ENCODE data around the gene UNKL.

The UNKL gene

GRCh38 chr16:1343428-1344242, 70.9 kb downstream of the UNKL start:
- TF ChIP-seq TAF1 (IDR thresholded peaks at IDR 0.05; ENCODE audit: borderline replicate concordance, insufficient read depth, low read length) (no peak), REST (IDR thresholded peaks at IDR 0.05; ENCODE audit: insufficient read depth in 1 of 2, low read depth in 2 of 2, low read length in 2 of 2) (no peak)

GRCh38 chr16:1342526-1343427, 71.7 kb downstream of the UNKL start:
- TF ChIP-seq SIN3A (IDR thresholded peaks at IDR 0.05; ENCODE audit: borderline replicate concordance, insufficient read depth, low read length) (0 out of 2 replicates have a peak, but pooled peaks have one; percentile 22), FOXP2 (optimal IDR thresholded peaks at IDR 0.05; ENCODE audit: borderline replicate concordance, extremely low read depth, extremely low read length, insufficient read depth) (no peak), POLR2AphosphoS5 (IDR thresholded peaks at IDR 0.05; ENCODE audit: low read depth, low read length) (no peak), TAF1 (IDR thresholded peaks at IDR 0.05; ENCODE audit: borderline replicate concordance, insufficient read depth, low read length) (no peak), REST (IDR thresholded peaks at IDR 0.05; ENCODE audit: insufficient read depth in 1 of 2, low read depth in 2 of 2, low read length in 2 of 2) (no peak)

GRCh38 chr16:1341495-1342420, 72.7 kb downstream of the UNKL start:
- TF ChIP-seq SIN3A (IDR thresholded peaks at IDR 0.05; ENCODE audit: borderline replicate concordance, insufficient read depth, low read length), result no peak
- TF ChIP-seq POLR2AphosphoS5 (IDR thresholded peaks at IDR 0.05; ENCODE audit: low read depth, low read length), result no peak
- no peak for TF ChIP-seq TAF1 (IDR thresholded peaks at IDR 0.05; ENCODE audit: borderline replicate concordance, insufficient read depth, low read length)
- no peak for TF ChIP-seq REST (IDR thresholded peaks at IDR 0.05; ENCODE audit: insufficient read depth in 1 of 2, low read depth in 2 of 2, low read length in 2 of 2)
- no peak for TF ChIP-seq FOXP2 (optimal IDR thresholded peaks at IDR 0.05; ENCODE audit: borderline replicate concordance, extremely low read depth, extremely low read length, insufficient read depth)

GRCh38 chr16:1340730-1341494, 73.6 kb downstream of the UNKL start:
- TF ChIP-seq REST (IDR thresholded peaks at IDR 0.05; ENCODE audit: insufficient read depth in 1 of 2, low read depth in 2 of 2, low read length in 2 of 2) (no peak), SIN3A (IDR thresholded peaks at IDR 0.05; ENCODE audit: borderline replicate concordance, insufficient read depth, low read length) (no peak), FOXP2 (optimal IDR thresholded peaks at IDR 0.05; ENCODE audit: borderline replicate concordance, extremely low read depth, extremely low read length, insufficient read depth) (no peak), POLR2AphosphoS5 (IDR thresholded peaks at IDR 0.05; ENCODE audit: low read depth, low read length) (no peak), TAF1 (IDR thresholded peaks at IDR 0.05; ENCODE audit: borderline replicate concordance, insufficient read depth, low read length) (no peak)
